Stimulated activated CD4-positive, alpha-beta T cell treated with anti-CD3 and anti-CD28 coated beads, Interleukin-12 subunit alpha, Interleukin-12 subunit beta, amount 100 ng/mL, for 4 hours (primary cell): ENCODE measurements around the gene TERF2IP.

Source experiments
- DNase-seq: peaks from one replicate; pipeline ENCODE4 v3.0.0-alpha.2; 2020

The TERF2IP gene

GRCh38 chr16:75640598-75640997, 7.0 kb upstream of the TERF2IP start:
- no peak for DNase-seq

GRCh38 chr16:75644240-75645012, 3.1 kb upstream of the TERF2IP start:
- no peak for DNase-seq

DNA sequence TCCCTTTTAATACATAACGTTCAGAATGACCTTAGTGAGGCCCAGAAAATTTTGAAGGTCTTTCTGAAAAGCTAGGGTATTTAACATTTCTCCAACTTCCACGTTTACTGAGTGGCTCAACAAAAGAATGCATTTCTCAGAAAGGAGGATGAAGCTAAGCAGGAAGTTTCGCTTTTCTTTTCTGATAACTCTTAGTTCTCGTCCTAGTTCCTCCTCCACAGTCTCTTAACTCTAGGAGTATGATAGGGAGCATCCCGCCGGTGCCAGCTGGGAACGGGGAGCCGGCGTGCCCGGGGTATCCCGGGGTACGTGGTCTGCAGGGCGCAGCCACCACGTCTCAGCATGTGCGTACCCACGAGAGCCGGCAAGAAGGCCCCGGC, 471 bp upstream of the TERF2IP start:
- no peak for DNase-seq

DNA sequence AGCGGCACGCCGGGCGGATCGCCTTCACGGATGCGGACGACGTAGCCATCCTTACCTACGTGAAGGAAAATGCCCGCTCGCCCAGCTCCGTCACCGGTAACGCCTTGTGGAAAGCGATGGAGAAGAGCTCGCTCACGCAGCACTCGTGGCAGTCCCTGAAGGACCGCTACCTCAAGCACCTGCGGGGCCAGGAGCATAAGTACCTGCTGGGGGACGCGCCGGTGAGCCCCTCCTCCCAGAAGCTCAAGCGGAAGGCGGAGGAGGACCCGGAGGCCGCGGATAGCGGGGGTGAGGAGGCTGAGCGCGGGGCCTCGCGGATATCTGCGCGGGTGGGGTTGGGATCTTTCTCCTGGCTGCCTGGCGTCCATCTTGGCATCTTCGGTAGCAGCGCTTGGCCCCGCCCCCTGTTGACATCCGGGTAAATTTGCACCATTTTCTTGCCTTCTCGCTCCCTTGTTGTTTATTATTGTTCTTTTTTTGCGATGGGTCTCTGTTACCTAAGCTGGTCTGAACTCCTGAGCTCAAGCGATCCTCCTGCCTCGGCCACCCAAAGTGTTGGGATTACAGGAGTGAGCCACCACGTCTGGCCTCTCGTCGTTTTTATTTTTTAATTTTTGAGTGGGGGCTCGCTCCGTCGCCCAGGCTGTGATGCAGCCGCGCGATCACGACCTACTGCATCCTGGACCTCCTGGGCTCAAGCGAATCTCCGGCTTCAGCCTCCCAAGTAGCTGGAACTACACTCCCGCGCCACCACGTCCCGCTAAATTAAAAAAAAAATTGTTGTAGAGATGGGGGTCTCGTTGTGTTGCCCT, 898 bp downstream of the TERF2IP start:
- DNase-seq, result peak; percentile 82

- no peak for DNase-seq
These were observed 6.3 kb downstream of the TERF2IP start for GRCh38 chr16:75653922-75654321.

- no peak for DNase-seq
These were observed 10.6 kb downstream of the TERF2IP start for GRCh38 chr16:75658175-75658574.

GRCh38 chr16:75660321-75660720, 12.7 kb downstream of the TERF2IP start:
- DNase-seq, result no peak

DNA sequence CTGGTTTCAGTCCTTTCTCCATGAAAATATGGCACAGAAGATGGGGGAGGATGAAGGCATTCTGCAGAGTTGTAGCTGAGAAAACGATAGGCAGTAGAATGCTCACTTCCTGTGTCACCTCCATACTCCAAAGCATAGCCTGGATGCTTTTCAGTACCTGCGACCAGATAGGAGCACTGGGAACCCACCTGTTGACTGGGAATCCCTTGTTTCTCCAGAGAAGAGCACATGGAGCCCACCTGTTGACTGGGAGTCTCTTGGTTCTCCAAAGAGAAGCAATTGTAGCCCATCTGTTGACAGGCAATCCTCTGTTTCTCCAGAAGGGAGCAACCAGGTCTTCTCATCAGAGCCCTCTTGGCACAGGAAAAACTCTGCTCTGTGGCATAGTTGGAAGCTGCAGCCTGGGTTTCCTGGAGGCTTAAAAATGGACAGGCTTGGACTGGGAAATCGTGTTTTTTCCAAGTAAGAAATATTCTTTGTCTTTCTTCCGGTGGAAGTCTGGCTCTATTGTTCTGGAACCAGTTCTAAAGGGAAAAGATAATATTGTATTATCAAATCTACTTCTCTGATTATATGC, 13.2 kb downstream of the TERF2IP start:
- no peak for DNase-seq

GRCh38 chr16:75667503-75667902, 19.9 kb downstream of the TERF2IP start:
- no peak for DNase-seq

DNA sequence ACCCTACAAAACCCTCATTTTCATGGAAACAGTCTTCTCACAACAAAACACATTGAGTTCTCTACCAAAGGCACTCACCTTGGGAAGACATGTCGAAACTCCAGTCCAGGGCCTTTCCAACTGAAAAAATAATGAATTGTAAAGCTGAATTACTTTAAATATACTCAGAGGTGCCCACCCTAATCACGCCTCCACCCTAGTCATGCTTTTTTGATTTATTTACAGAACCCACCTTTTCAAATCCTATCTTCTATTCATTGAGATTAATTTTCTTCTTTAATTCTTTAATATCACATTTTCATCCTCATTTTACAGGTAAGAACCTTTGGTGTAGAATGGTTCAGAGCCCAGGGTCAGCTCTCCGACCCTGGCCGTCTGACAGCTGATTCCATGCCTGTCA, 29.3 kb downstream of the TERF2IP start, which contains the start of gene CPHXL2:
CPHXL2 (minus strand) TSS at position 101 of the 400 bp plus-strand sequence; CDS start at position 91, 10 bp downstream.
- DNase-seq, result no peak

GRCh38 chr16:75679366-75679765, 31.8 kb downstream of the TERF2IP start:
- no peak for DNase-seq

- no peak for DNase-seq
These were observed 34.7 kb downstream of the TERF2IP start for GRCh38 chr16:75682308-75682707.

GRCh38 chr16:75687361-75687760, 39.8 kb downstream of the TERF2IP start:
- no peak for DNase-seq

DNA sequence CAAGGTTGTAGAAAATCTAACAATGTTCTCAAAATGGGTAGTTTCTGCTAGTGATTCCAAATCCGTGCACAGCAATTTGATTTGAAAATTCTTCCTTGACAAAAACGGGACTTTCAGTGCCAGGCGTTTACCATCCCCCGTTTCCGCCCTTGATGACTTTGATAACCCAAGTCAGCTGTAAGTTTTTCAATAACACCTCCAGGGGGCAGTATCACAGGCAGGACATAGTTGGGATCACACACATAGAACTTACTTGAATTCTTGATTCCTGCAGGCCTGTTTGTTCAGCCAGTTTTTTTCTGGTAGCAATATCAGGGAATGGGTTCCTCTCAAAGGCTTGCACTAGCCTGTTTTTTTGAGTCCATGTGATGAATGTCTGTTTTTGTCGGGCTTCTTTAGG, 48.1 kb downstream of the TERF2IP start:
- no peak for DNase-seq

GRCh38 chr16:75697571-75697970, 50.0 kb downstream of the TERF2IP start:
- no peak for DNase-seq

DNA sequence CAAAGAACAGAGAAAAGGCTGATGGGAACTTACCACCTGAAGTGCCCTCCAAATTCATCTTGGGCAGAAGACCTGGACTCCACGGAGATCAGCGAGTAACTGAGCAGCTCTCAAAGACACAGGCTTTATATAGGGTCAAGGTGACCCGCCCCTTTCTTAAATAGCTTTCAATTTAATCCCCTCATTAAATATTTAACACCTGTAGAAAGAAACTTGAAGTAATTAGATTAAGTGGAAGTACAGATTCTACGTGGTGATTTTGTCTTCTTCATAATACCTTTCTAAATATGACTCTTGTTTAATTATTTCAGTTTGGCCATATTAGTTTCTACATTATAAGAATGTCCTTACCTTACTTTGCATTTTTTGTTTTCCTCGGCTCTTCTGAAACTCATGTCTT, 53.8 kb downstream of the TERF2IP start, which contains the start of gene DUXB:
DUXB (minus strand) TSS at position 101 of the 400 bp plus-strand sequence; CDS start at position 58, 43 bp downstream.
- no peak for DNase-seq

DNA sequence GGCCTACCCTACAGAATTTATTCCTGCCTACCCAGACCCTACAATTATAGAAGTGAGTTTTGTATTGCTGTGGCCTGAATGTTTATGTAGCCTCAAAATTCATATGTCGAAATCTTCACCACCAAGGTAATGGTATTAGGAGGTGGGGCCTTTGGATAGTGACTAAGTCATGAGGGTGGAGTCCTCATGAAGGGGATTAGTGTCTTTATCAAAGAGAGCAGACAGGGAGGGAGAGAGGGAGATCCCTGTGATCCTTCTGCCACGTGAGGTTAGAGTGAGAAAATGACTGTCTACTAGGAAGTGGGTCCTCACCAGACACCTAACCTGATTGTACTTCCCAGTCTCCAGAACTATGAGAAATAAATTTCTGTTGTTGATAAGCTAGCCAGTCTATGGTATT, 54.7 kb downstream of the TERF2IP start:
- no peak for DNase-seq

- no peak for DNase-seq
These were observed 55.7 kb downstream of the TERF2IP start for GRCh38 chr16:75703306-75703705.
